ENCODE measurements around the gene ASZ1.

Gene ASZ1

DNA sequence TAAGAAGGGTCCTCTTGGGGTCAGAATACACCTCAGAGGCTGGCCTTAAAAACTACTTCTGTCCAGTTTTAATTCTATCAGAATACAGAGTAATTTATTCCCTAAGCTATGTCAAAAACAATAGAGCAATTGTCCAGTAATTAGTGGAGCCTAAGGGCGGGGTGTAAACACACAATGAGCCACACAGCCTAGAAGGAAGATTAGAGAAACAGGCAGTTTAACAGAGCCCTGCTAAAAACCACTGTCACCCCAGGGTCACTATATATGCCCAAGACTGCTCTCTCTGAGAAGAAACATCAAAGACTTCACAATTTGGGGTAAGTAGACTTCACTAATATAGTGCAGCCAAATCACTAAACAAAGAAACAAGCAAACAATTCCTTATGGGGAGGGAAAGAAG is 77.3 kb downstream of the ASZ1 start:
- in situ Hi-C loops (cut with MboI; ENCODE audit: low pct_unique_long_range_greater_than_20kb, low sequenced_read_pairs): no loop called here
- no peak for DNase-seq

DNA sequence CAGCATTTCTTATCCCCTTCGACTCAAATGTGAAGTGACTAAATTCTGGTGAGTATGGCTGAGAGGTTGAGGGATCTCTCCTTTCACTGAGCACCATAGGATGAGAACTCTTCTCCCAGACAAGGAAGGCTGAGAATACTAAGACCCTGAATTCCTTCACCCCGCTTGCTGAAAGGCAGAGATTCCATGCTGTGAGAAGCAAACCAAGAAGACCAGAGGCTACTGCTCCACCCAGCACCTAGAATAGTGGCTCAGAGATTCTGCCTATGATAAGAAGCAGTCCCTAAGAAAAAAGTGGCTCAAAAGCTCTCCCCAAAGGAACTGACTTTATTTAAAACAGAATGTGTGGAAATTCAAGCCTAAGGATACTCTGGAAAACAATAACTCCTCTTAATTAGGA is 77.7 kb downstream of the ASZ1 start:
- in situ Hi-C loops (cut with MboI; ENCODE audit: low pct_unique_long_range_greater_than_20kb, low sequenced_read_pairs): no loop called here
- no peak for DNase-seq

DNA sequence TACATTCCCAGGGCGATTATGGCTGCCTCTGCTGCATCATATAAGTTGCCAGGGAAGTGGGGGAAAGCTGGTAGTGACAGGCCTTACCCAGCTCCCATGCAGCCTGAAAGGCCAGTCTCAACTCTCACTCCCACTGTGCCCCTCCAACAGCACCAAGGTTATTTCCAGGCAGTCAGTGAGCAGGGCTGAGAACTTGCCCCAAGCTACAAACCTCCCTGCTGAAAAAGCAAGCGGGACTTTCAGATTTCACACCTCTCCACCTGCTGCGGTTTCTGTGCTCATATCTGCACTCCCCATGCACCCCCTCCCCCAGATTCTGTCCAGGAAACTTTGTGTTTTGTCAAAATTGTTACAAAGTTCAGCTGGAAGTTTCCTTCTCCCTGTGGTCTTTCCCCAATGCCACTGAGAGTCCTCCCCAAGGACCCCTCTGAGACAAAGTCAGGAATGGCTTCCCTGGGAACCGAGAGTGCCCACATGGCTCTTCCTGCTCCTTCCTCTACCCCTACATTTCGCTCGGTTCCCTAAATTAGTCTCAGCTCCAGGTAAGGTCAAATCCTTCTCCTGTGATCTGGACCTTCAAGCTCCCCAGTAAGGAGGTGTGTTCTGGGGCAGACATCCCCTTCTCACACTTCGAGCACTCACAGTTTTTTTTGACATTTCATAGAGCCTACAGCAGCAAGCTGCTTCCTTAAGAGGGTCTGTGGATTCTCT is 79.2 kb downstream of the ASZ1 start:
- in situ Hi-C loops (cut with MboI; ENCODE audit: low pct_unique_long_range_greater_than_20kb, low sequenced_read_pairs): no loop called here
- no peak for DNase-seq

DNA sequence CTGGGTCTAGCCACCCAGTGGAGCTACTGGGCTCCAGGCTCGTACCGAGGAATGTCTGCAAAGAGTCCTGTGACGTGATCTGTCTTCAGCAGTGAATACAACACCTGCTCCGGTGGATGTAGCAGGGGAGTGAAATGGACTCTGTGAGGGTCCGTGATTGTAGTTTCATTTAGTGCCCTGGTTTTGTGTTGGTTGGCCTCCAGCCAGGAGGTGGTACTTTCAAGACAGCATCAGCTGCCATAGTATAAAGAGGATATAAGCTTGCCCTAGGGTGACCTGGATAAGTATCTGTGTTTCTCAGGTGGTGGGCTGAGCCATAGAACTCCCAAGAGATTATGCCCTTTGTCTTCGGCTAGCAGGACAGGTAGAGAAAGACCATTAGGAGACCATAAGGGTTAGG is 79.8 kb downstream of the ASZ1 start:
- DNase-seq: no peak
- in situ Hi-C loops (cut with MboI; ENCODE audit: low pct_unique_long_range_greater_than_20kb, low sequenced_read_pairs): no loop called here

DNA sequence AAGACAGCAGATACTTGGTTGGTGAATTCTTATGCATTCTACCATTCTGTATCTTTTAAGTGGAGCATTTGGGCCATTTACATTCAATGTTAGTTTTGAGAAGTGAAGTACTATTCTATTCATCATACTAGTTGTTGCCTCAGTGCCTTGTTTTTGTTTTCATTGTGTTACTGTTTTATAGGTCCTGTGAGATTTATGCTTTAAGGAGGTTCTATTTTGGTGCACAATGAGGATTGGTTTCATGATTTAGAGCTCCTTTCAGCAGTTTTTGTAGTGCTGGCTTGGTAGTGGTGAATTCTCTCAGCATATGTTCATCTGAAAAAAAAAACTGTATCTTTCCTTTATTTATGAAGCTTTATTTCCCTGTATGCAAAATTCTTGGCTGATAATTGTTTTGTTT is 81.1 kb downstream of the ASZ1 start:
- in situ Hi-C loops (cut with MboI; ENCODE audit: low pct_unique_long_range_greater_than_20kb, low sequenced_read_pairs): no loop called here
- no peak for DNase-seq

DNA sequence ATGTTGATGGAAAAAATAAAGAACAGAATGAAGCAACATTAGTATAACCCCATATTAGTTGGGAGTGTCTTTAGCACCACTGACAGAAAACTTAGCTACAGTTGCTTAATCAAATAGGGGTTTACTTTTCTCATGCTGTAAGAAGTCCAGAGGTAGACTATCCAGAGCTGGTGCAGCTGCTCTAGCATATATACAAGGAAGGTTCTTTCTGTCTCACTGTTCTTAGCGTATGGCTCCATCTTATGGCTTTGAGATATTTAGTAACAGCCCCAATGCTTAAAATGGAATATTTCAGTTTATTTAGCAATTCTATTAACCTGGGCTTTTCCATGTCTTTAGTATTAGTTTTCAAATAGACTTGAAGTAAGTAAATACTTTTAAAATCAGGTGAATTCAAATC is 89.3 kb downstream of the ASZ1 start:
- no peak for DNase-seq
- in situ Hi-C loops (cut with MboI; ENCODE audit: low pct_unique_long_range_greater_than_20kb, low sequenced_read_pairs): no loop called here

DNA sequence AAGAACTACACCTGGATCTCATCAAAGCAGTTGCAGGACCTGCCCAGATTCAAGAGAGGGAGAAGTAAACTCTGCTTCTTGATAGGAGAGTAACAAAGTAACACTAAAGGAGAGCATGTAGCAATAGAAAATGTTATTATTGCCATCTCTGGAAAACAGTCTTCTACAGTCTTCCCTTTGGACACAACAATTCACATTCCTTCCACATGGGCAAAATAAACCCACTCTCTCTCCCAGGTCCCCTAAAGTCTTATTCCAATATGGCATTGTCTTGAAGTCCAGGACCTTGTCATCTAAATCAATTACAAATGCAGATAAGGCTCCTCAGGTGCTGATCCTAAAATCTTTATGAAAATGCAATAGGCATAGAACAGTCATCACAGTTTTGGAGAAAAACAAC is 94.1 kb downstream of the ASZ1 start:
- in situ Hi-C loops (cut with MboI; ENCODE audit: low pct_unique_long_range_greater_than_20kb, low sequenced_read_pairs): no loop called here
- DNase-seq: no peak

DNA sequence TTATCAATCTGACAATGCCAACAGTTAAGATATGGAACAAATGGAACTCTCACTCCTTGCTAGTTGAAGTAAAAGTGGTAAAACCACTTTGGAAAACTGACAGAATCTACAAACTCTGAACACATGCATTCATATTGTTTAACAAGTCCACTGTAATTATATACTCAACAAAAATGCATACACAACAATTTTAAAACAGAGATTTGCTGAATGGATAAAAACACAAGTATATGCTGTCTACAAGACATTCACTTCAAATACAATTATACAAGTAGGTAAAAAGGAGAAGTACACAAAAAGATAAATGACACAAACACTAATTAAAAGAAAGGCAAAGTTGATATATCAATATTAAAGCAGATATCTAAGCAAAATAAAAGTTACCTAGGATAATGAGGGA is 95.3 kb downstream of the ASZ1 start:
- DNase-seq: no peak
- in situ Hi-C loops (cut with MboI; ENCODE audit: low pct_unique_long_range_greater_than_20kb, low sequenced_read_pairs): no loop called here

DNA sequence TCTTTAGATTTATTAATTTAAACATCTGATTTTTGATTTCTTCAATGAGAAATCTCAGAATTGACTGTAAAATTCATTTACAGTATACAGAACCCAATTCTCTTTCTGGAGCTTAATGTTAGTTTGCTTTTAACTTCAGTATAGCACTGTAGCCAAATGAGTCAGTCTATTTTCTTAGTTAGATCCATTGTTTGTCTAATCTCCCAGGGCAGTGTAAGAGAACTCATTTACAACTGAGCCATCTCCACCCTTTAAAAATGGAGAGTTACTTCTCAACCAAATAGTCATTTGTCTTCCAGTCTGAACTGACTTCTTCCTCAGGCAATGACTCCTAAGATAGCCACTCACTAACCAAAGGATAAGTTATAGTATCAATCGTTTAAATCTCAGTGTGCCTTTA is 101.5 kb downstream of the ASZ1 start:
- in situ Hi-C loops (cut with MboI; ENCODE audit: low pct_unique_long_range_greater_than_20kb, low sequenced_read_pairs): no loop called here
- no peak for DNase-seq

DNA sequence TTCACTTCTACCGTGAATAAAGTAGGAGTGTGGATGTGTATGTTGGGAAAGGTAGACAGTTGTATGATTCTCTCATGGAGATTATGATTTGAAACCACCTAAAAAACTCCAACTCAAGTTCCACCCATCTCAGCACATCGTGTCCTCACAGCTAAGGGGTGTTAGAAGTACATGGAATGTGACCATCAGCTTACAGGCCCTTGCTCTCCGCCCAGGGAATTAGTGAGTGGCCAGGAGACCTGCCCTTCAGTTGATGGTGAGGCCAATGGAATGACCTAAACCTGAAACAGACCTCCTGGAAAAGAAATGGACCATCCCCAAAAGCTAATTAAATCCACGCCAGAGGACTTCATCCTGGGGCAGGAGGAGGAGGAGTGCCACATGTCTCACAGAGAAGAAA is 102.3 kb downstream of the ASZ1 start:
- in situ Hi-C loops (cut with MboI; ENCODE audit: low pct_unique_long_range_greater_than_20kb, low sequenced_read_pairs): no loop called here
- DNase-seq: no peak

DNA sequence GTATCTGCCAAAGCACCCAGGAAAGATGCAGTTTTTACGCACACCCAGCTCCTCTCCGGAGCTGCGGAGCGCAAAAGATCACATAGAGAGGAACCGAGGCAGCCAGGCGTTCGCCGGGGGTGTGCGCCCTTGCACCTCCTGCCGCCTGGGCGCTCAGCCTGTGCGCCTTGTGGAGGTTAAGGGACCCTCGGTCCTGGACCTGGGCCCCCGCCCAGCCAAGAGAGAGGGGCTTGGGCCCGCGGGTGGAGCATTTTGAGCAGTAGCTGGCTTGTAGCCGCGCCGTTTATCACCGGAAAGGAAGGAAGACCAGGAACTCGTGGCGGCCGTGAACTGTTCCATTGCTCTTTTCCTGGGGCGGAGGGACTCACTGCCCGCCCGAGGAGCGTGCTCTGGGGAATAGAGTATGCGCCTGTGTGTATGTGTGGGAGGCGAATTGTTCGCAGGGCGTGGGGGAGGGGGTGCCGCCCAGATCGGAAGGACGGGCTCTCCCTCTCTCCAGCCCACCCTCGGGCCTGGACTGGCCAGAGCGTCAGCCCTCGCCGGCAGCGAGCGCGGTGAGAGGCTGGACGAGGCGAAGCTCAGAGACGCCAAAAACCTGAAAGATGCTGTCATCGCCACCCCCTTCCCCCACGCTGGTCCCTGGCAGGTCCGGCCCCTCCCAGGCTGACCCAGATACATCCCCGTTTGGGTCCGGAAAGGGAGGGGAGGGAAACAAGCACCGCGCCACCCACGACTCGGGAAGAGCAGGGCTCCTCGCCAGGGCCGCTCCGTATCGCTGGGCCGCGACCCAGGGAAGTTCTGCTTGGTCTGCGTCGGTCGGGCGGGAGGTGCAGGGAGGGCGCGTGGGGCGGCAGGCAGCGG is 103.2 kb downstream of the ASZ1 start:
- no peak for DNase-seq
- in situ Hi-C loops (cut with MboI; ENCODE audit: low pct_unique_long_range_greater_than_20kb, low sequenced_read_pairs): no loop called here

DNA sequence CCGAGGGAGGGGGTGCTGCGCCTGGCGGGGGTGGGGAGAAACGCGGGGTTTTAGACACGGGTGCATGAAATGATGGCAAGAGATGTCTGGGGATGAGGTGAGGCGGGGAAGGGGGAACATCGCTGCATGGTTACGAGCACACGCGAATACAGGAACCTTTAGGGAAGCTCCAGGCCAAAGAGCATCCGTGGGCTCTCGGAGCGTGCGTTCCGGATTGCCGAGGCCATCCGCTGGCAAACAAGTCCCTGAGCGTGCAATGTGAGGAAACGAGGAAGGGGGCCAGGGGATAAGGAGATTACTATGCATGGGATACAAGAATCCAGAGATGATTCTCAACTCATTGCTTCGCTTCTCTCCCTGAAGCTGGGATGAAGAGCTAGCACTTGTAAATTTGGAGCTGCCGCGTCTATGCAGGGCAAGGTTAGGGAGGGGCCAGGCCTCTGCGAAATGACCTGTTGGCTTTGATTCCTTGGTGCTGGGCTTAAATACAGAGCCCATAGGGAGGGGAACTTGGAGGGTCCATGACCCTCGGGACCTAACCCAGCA is 103.9 kb downstream of the ASZ1 start:
- DNase-seq: no peak
- in situ Hi-C loops (cut with MboI; ENCODE audit: low pct_unique_long_range_greater_than_20kb, low sequenced_read_pairs): no loop called here

DNA sequence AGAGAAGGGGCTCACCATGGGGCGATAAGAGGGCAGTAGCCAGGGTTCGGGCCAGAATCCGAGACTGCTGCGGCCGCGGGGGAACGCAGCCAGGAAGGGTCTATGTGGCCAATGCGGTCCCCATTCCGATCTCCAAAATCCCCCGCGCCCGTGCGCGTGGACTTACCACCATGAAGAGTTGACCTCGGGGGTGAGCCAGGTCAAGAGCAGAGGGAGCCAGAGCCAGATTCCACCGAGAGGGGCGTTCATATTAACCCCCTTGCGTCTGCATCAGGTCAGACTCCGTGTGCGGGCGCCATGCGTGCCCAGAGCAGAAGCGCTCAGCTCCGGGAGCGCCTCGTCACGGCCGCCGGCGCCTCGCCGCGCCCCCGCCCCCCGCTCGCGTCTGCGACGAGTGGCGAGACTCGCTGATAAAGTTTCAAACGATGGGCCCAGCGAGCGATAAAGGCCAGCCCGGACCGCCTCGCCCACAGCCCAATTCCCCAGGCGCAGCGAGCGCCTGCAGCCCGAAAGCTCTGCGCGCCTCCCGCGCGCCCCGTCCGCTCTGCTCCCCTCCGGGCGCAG is 104.5 kb downstream of the ASZ1 start, which contains the start of gene WNT2:
WNT2 (minus strand) TSS at position 318 of the 564 bp plus-strand sequence; CDS start at position 249, 69 bp downstream.
- in situ Hi-C loops (cut with MboI; ENCODE audit: low pct_unique_long_range_greater_than_20kb, low sequenced_read_pairs): no loop called here
- DNase-seq: no peak

DNA sequence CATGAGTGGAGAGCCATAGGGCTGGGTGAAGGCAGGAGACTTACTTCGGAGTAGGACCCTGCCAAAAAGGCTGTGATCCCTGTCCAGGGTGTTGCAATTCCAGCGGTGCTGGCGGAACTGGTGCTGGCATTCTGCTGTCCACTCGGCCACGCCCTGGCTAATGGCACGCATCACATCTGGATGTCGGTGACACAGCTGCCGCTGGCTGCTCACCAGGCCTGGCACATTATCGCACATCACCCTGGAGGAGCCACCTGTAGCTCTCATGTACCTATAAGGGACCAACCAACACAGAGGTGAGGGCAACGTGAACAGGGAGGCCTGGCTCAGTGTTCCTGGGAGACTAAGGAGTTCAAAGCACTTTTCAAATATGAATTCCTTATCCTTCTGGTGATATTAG is 106.8 kb downstream of the ASZ1 start:
- in situ Hi-C loops (cut with MboI; ENCODE audit: low pct_unique_long_range_greater_than_20kb, low sequenced_read_pairs): no loop called here
- no peak for DNase-seq

DNA sequence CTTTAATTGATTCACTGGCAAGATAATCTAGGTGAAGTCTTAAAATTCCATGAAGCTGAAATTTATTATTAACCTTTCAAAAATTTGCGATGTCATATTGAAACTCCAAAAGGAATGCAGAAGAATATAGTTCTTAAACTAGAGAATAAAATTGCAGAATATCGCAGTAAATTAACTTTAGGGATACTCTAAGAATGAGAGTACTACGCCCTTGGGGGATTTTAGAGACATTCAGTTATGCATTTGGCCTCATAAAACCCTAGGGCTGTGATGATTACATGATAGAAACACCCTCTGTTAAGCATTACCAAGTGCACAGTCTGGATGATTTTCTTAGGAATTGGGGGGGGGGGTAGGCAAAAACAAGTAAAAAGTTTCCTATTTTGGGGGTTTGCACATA is 108.1 kb downstream of the ASZ1 start:
- in situ Hi-C loops (cut with MboI; ENCODE audit: low pct_unique_long_range_greater_than_20kb, low sequenced_read_pairs): no loop called here
- DNase-seq: no peak

DNA sequence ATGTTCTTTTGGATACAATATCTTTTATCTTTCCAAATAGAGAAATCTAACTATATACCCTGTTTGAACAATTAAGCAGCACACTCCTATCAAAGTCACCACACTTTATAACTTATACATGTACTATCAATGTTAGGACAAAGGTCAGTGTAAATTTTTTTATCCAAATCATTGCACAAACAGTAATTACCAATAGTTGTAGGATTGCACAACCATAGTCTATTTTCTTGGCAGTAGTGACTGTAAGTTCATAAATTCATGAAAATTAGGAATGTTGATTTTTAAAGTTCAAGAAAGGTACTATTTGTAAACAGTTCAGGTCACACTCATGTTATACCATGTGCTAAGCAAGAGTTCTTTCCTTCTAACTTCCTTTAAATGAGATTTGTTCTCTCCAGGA is 113.7 kb downstream of the ASZ1 start:
- in situ Hi-C loops (cut with MboI; ENCODE audit: low pct_unique_long_range_greater_than_20kb, low sequenced_read_pairs): no loop called here
- no peak for DNase-seq

Data from KBM-7 (cell line).